Smooth muscle cell of the brain vasculature (primary cell): ENCODE measurements around the gene PTPN9.
"Not testable (repeated sequence)": the region's sequence is repeated elsewhere in the genome, so short reads cannot be mapped to it uniquely, and the experiment has no call there.

ENCODE experiments used
- DNase-seq: peaks from one replicate; pipeline ENCODE4 v3.0.0-alpha.2; 2012; ENCODE audit warnings: low read depth, low spot score

Gene PTPN9

GRCh38 chr15:75531041-75531450 is 48.1 kb downstream of the PTPN9 start:
- no peak for DNase-seq

- DNase-seq: no peak
These were observed 48.9 kb downstream of the PTPN9 start for GRCh38 chr15:75530169-75530568.

GRCh38 chr15:75525756-75526155 is 53.4 kb downstream of the PTPN9 start:
- DNase-seq: not testable (repeated sequence)

GRCh38 chr15:75523011-75523410 is 56.1 kb downstream of the PTPN9 start:
- DNase-seq: no peak

- DNase-seq: no peak
These were observed 61.9 kb downstream of the PTPN9 start for GRCh38 chr15:75517233-75517632.

GRCh38 chr15:75508840-75509532 is 70.1 kb downstream of the PTPN9 start:
- DNase-seq: no peak

- no peak for DNase-seq
These were observed 76.8 kb downstream of the PTPN9 start for GRCh38 chr15:75502360-75502759.

- DNase-seq: no peak
These were observed 85.4 kb downstream of the PTPN9 start for GRCh38 chr15:75493732-75494131.

GRCh38 chr15:75483961-75484360 is 95.2 kb downstream of the PTPN9 start:
- DNase-seq: no peak

GRCh38 chr15:75483556-75483955 is 95.6 kb downstream of the PTPN9 start:
- DNase-seq: not testable (repeated sequence)

GRCh38 chr15:75483106-75483505 is 96.0 kb downstream of the PTPN9 start:
- no peak for DNase-seq

- not testable (repeated sequence) for DNase-seq
These were observed 98.7 kb downstream of the PTPN9 start for GRCh38 chr15:75480463-75480862.

- no peak for DNase-seq
These were observed 99.4 kb downstream of the PTPN9 start for GRCh38 chr15:75479670-75480069.

GRCh38 chr15:75477094-75477493 is 102.0 kb downstream of the PTPN9 start:
- DNase-seq: not testable (repeated sequence)

- DNase-seq: no peak
These were observed 110.1 kb downstream of the PTPN9 start for GRCh38 chr15:75468913-75469598.

GRCh38 chr15:75460646-75461045 is 118.5 kb downstream of the PTPN9 start:
- DNase-seq: no peak

GRCh38 chr15:75459581-75459980 is 119.5 kb downstream of the PTPN9 start:
- DNase-seq: no peak

- DNase-seq: no peak
These were observed 122.4 kb downstream of the PTPN9 start for GRCh38 chr15:75456710-75457109.

GRCh38 chr15:75455982-75456531 is 123.1 kb downstream of the PTPN9 start:
- DNase-seq: no peak

- DNase-seq: peak; percentile 52
These were observed 123.6 kb downstream of the PTPN9 start for GRCh38 chr15:75455424-75455981.

GRCh38 chr15:75454471-75455378 is 124.4 kb downstream of the PTPN9 start:
- DNase-seq: no peak
